Tibial nerve (tissue), 4 donors: ENCODE results near the gene RUNX1.

Experiments used
- CTCF ChIP-seq, 5 experiments: fragments of 200-600 bp in 3 of 5; fragments of 450-650 bp in 2 of 5; sonication (generic) in 3 of 5; IDR thresholded peaks; one replicate each; pipeline ENCODE4 v1.5.1; 2016 to 2019; ENCODE audit warnings: antibody characterized with exemption in 5 of 5, mild to moderate bottlenecking in 3 of 5, moderate library complexity in 2 of 5
- EP300 ChIP-seq, 2 donors: sonication (generic); formaldehyde crosslinking; IDR thresholded peaks; one replicate each; pipeline ENCODE4 v1.6.1; 2017; ENCODE audit warnings: antibody characterized with exemption in 2 of 2, mild to moderate bottlenecking in 1 of 2
- POLR2A ChIP-seq, 2 donors: fragments of 450-650 bp; IDR thresholded peaks; one replicate each; pipeline ENCODE4 v1.6.1; 2017; ENCODE audit warnings: antibody characterized with exemption in 2 of 2, mild to moderate bottlenecking in 2 of 2, moderate library complexity in 2 of 2

- TF ChIP-seq CTCF (IDR thresholded peaks at IDR 0.05) (no peak), EP300 (IDR thresholded peaks at IDR 0.05) (no peak), POLR2A (IDR thresholded peaks at IDR 0.05) (no peak)
These were observed 230.4 kb downstream of the RUNX1 start for GRCh38 chr21:34818662-34819158.
